HL-60 (cell line): ENCODE results near the gene KDM4C.

ENCODE experiments used
- GABPA ChIP-seq: IDR thresholded peaks from 2 replicates; pipeline ENCODE4 v1.6.1; 2012; ENCODE audit warnings: low read depth
- POLR2AphosphoS5 ChIP-seq: IDR thresholded peaks from 2 replicates; pipeline ENCODE4 v1.6.1; 2012; ENCODE audit warnings: low read depth
- TF ChIP-seq, protein P1 (sequence below): IDR thresholded peaks from one replicate; pipeline ENCODE4 v1.5.1; 2011; ENCODE audit warnings: low read length, control low read depth, inconsistent platforms; ENCODE audit not compliant: insufficient read depth
- TF ChIP-seq, protein P2 (sequence below): IDR thresholded peaks from 2 replicates; pipeline ENCODE4 v1.6.1; 2012; ENCODE audit warnings: low read depth; ENCODE audit not compliant: insufficient replicate concordance

DNA sequence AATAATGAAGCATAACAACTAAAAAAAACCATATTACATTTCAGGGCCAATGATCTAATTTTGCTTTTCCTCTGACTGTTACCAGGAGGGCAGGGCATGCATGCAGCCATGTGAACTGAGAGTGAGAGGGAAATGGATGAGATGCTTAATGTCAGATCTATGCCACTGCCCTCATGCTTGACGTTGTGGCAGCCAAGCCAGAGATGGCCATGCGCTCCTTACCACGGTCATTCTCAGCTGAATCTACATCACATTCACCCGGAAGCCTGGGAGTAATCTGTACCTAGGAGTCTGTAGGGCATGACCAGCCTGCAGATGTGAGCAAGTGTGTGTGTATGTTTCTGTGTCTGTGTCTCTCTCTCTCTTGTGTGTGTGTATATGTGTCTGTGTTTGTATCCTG is 183.7 kb downstream of the KDM4C start:
- TF ChIP-seq, protein P1, sequence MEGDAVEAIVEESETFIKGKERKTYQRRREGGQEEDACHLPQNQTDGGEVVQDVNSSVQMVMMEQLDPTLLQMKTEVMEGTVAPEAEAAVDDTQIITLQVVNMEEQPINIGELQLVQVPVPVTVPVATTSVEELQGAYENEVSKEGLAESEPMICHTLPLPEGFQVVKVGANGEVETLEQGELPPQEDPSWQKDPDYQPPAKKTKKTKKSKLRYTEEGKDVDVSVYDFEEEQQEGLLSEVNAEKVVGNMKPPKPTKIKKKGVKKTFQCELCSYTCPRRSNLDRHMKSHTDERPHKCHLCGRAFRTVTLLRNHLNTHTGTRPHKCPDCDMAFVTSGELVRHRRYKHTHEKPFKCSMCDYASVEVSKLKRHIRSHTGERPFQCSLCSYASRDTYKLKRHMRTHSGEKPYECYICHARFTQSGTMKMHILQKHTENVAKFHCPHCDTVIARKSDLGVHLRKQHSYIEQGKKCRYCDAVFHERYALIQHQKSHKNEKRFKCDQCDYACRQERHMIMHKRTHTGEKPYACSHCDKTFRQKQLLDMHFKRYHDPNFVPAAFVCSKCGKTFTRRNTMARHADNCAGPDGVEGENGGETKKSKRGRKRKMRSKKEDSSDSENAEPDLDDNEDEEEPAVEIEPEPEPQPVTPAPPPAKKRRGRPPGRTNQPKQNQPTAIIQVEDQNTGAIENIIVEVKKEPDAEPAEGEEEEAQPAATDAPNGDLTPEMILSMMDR = no peak
- TF ChIP-seq POLR2AphosphoS5 (no peak), GABPA (no peak)
- TF ChIP-seq, protein P2, sequence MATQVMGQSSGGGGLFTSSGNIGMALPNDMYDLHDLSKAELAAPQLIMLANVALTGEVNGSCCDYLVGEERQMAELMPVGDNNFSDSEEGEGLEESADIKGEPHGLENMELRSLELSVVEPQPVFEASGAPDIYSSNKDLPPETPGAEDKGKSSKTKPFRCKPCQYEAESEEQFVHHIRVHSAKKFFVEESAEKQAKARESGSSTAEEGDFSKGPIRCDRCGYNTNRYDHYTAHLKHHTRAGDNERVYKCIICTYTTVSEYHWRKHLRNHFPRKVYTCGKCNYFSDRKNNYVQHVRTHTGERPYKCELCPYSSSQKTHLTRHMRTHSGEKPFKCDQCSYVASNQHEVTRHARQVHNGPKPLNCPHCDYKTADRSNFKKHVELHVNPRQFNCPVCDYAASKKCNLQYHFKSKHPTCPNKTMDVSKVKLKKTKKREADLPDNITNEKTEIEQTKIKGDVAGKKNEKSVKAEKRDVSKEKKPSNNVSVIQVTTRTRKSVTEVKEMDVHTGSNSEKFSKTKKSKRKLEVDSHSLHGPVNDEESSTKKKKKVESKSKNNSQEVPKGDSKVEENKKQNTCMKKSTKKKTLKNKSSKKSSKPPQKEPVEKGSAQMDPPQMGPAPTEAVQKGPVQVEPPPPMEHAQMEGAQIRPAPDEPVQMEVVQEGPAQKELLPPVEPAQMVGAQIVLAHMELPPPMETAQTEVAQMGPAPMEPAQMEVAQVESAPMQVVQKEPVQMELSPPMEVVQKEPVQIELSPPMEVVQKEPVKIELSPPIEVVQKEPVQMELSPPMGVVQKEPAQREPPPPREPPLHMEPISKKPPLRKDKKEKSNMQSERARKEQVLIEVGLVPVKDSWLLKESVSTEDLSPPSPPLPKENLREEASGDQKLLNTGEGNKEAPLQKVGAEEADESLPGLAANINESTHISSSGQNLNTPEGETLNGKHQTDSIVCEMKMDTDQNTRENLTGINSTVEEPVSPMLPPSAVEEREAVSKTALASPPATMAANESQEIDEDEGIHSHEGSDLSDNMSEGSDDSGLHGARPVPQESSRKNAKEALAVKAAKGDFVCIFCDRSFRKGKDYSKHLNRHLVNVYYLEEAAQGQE = no peak
